GM23338 (cell line): ENCODE measurements around the gene MYO18B.

ENCODE experiments used
- CREB1 ChIP-seq: fragments of 250-450 bp; sonication (Bioruptor Pico); IDR thresholded peaks from 2 replicates; pipeline ENCODE4 v1.5.0; 2020; ENCODE audit warnings: low read depth, mild to moderate bottlenecking, moderate library complexity
- EZH2 ChIP-seq: fragments of 200-600 bp; sonication (generic); IDR thresholded peaks from one replicate; pipeline ENCODE4 v1.8.0; 2017; ENCODE audit warnings: antibody characterized with exemption, mild to moderate bottlenecking, low read depth; ENCODE audit not compliant: unreplicated experiment
- EZH2phosphoT487 ChIP-seq: fragments of 200-600 bp; sonication (generic); IDR thresholded peaks from one replicate; pipeline ENCODE4 v1.8.1; 2018; ENCODE audit warnings: antibody characterized with exemption; ENCODE audit not compliant: unreplicated experiment
- JUNB ChIP-seq: IDR thresholded peaks from one replicate; pipeline ENCODE4 v1.6.1; 2016; ENCODE audit warnings: antibody characterized with exemption; ENCODE audit not compliant: unreplicated experiment
- POLR2AphosphoS5 ChIP-seq: IDR thresholded peaks from 2 replicates; pipeline ENCODE4 v1.6.1; 2016; ENCODE audit warnings: antibody characterized with exemption, low read depth
- TF ChIP-seq, protein P1 (sequence below), 2 experiments: fragments of 200-600 bp in 1 of 2; sonication (generic) in 1 of 2; conservative IDR thresholded peaks; 2 replicates each; pipeline versions ENCODE4 v1.5.1 to v1.6.1; 2016 to 2017; ENCODE audit warnings: antibody characterized with exemption in 2 of 2, low read depth in 2 of 2, mild to moderate bottlenecking in 2 of 2, moderate library complexity in 1 of 2
- TF ChIP-seq, protein P2 (sequence below): IDR thresholded peaks from one replicate; pipeline ENCODE4 v1.6.1; 2018; ENCODE audit warnings: antibody characterized with exemption; ENCODE audit not compliant: unreplicated experiment
- TF ChIP-seq, protein P3 (sequence below): fragments of 250-450 bp; sonication (Bioruptor Pico); IDR thresholded peaks from 2 replicates; pipeline ENCODE4 v1.5.0; 2020; ENCODE audit warnings: mild to moderate bottlenecking, moderate library complexity

DNA sequence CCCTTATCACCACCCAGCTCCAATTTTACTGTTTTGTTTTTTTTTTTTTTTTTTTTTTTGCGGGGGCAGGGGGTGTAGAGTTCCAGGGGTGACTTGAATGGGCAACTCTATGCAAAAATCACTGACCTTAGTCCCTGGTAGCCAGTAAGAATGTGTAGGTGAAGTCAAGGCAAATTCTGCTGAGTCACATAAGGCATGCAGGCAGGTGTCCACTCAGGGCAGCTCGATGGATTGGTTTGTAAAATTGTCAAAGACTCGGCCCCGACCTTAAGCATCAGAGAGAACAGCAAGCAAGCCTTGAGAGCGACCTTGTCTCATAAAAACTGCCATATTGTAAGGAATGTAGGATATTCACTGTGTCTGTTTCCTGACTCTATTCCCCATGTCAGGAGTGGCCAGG lies 275.9 kb downstream of the MYO18B start:
- TF ChIP-seq EZH2 (no peak), CREB1 (CRISPR knock-in tag) (no peak), EZH2phosphoT487 (no peak), POLR2AphosphoS5 (no peak), JUNB (no peak)
- TF ChIP-seq, protein P1, sequence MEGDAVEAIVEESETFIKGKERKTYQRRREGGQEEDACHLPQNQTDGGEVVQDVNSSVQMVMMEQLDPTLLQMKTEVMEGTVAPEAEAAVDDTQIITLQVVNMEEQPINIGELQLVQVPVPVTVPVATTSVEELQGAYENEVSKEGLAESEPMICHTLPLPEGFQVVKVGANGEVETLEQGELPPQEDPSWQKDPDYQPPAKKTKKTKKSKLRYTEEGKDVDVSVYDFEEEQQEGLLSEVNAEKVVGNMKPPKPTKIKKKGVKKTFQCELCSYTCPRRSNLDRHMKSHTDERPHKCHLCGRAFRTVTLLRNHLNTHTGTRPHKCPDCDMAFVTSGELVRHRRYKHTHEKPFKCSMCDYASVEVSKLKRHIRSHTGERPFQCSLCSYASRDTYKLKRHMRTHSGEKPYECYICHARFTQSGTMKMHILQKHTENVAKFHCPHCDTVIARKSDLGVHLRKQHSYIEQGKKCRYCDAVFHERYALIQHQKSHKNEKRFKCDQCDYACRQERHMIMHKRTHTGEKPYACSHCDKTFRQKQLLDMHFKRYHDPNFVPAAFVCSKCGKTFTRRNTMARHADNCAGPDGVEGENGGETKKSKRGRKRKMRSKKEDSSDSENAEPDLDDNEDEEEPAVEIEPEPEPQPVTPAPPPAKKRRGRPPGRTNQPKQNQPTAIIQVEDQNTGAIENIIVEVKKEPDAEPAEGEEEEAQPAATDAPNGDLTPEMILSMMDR (conservative IDR thresholded peaks at IDR 0.05; ENCODE audit: low read depth in 2 of 2), result no peak
- TF ChIP-seq, protein P2, sequence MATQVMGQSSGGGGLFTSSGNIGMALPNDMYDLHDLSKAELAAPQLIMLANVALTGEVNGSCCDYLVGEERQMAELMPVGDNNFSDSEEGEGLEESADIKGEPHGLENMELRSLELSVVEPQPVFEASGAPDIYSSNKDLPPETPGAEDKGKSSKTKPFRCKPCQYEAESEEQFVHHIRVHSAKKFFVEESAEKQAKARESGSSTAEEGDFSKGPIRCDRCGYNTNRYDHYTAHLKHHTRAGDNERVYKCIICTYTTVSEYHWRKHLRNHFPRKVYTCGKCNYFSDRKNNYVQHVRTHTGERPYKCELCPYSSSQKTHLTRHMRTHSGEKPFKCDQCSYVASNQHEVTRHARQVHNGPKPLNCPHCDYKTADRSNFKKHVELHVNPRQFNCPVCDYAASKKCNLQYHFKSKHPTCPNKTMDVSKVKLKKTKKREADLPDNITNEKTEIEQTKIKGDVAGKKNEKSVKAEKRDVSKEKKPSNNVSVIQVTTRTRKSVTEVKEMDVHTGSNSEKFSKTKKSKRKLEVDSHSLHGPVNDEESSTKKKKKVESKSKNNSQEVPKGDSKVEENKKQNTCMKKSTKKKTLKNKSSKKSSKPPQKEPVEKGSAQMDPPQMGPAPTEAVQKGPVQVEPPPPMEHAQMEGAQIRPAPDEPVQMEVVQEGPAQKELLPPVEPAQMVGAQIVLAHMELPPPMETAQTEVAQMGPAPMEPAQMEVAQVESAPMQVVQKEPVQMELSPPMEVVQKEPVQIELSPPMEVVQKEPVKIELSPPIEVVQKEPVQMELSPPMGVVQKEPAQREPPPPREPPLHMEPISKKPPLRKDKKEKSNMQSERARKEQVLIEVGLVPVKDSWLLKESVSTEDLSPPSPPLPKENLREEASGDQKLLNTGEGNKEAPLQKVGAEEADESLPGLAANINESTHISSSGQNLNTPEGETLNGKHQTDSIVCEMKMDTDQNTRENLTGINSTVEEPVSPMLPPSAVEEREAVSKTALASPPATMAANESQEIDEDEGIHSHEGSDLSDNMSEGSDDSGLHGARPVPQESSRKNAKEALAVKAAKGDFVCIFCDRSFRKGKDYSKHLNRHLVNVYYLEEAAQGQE, result no peak
- TF ChIP-seq, protein P3, sequence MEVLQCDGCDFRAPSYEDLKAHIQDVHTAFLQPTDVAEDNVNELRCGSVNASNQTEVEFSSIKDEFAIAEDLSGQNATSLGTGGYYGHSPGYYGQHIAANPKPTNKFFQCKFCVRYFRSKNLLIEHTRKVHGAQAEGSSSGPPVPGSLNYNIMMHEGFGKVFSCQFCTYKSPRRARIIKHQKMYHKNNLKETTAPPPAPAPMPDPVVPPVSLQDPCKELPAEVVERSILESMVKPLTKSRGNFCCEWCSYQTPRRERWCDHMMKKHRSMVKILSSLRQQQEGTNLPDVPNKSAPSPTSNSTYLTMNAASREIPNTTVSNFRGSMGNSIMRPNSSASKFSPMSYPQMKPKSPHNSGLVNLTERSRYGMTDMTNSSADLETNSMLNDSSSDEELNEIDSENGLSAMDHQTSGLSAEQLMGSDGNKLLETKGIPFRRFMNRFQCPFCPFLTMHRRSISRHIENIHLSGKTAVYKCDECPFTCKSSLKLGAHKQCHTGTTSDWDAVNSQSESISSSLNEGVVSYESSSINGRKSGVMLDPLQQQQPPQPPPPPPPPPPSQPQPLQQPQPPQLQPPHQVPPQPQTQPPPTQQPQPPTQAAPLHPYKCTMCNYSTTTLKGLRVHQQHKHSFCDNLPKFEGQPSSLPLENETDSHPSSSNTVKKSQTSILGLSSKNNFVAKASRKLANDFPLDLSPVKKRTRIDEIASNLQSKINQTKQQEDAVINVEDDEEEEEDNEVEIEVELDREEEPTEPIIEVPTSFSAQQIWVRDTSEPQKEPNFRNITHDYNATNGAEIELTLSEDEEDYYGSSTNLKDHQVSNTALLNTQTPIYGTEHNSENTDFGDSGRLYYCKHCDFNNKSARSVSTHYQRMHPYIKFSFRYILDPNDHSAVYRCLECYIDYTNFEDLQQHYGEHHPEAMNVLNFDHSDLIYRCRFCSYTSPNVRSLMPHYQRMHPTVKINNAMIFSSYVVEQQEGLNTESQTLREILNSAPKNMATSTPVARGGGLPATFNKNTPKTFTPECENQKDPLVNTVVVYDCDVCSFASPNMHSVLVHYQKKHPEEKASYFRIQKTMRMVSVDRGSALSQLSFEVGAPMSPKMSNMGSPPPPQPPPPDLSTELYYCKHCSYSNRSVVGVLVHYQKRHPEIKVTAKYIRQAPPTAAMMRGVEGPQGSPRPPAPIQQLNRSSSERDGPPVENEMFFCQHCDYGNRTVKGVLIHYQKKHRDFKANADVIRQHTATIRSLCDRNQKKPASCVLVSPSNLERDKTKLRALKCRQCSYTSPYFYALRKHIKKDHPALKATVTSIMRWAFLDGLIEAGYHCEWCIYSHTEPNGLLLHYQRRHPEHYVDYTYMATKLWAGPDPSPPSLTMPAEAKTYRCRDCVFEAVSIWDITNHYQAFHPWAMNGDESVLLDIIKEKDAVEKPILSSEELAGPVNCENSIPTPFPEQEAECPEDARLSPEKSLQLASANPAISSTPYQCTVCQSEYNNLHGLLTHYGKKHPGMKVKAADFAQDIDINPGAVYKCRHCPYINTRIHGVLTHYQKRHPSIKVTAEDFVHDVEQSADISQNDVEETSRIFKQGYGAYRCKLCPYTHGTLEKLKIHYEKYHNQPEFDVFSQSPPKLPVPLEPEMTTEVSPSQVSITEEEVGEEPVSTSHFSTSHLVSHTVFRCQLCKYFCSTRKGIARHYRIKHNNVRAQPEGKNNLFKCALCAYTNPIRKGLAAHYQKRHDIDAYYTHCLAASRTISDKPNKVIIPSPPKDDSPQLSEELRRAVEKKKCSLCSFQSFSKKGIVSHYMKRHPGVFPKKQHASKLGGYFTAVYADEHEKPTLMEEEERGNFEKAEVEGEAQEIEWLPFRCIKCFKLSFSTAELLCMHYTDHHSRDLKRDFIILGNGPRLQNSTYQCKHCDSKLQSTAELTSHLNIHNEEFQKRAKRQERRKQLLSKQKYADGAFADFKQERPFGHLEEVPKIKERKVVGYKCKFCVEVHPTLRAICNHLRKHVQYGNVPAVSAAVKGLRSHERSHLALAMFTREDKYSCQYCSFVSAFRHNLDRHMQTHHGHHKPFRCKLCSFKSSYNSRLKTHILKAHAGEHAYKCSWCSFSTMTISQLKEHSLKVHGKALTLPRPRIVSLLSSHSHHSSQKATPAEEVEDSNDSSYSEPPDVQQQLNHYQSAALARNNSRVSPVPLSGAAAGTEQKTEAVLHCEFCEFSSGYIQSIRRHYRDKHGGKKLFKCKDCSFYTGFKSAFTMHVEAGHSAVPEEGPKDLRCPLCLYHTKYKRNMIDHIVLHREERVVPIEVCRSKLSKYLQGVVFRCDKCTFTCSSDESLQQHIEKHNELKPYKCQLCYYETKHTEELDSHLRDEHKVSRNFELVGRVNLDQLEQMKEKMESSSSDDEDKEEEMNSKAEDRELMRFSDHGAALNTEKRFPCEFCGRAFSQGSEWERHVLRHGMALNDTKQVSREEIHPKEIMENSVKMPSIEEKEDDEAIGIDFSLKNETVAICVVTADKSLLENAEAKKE (CRISPR knock-in tag), result no peak
